IMR-90 (cell line): Measurements from ENCODE around the gene FOXO6.

Experiments used
- CTCF ChIP-seq: conservative IDR thresholded peaks from 2 replicates; pipeline ENCODE4 v1.5.1; 2012; ENCODE audit warnings: mild to moderate bottlenecking, low read depth, low read length, improper control_type of control experiment
- ELK1 ChIP-seq: fragments of 150-350 bp; IDR thresholded peaks from 2 replicates; pipeline ENCODE4 v1.6.1; 2016; ENCODE audit warnings: low read depth, mild to moderate bottlenecking, low read length, moderate library complexity, borderline replicate concordance
- FOS ChIP-seq: fragments of 150-350 bp; IDR thresholded peaks from 2 replicates; pipeline ENCODE4 v1.6.1; 2016; ENCODE audit warnings: low read depth, low read length
- POLR2A ChIP-seq: IDR thresholded peaks from 2 replicates; pipeline ENCODE4 v1.6.1; 2012; ENCODE audit warnings: mild to moderate bottlenecking, low read depth, low read length
- RAD21 ChIP-seq: IDR thresholded peaks from 2 replicates; pipeline ENCODE4 v1.6.1; 2012; ENCODE audit warnings: low read length, improper control_type of control experiment
- RFX5 ChIP-seq: IDR thresholded peaks from 2 replicates; pipeline ENCODE4 v1.8.0; 2012; ENCODE audit warnings: low read depth, mild to moderate bottlenecking, low read length, moderate library complexity
- SMC3 ChIP-seq: fragments of 150-350 bp; IDR thresholded peaks from 2 replicates; pipeline ENCODE4 v1.6.1; 2016; ENCODE audit warnings: low read depth, mild to moderate bottlenecking, antibody characterized with exemption, low read length, moderate library complexity

GRCh38 chr1:41370225-41370624 lies 9.0 kb downstream of the FOXO6 start:
- no peak for TF ChIP-seq CTCF
- no peak for TF ChIP-seq FOS
- no peak for TF ChIP-seq ELK1
- TF ChIP-seq RFX5: no peak
- TF ChIP-seq SMC3: no peak
- no peak for TF ChIP-seq RAD21
- no peak for TF ChIP-seq POLR2A
